ENCODE data around the gene MPPED1.

MPPED1 gene

DNA sequence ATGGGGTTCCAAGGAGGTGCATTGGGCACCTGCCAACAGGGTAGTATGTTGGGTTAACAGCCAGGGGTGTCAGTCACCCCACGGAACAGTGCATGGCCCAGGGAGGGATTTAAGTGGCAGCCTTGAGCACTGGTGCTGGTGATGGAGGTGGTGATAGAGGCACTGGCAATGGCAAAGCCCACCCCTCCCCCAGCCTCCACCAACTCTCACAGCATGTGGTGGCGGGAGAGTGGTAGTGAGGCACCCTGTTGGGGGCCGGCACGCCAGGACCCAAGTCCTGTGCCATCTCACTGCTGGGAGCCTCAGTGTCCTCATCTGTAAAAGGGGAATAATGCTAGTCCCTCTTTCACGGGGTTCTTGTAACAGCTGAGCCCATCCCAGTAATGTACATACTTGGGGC is 81.5 kb downstream of the MPPED1 start:
- H3K9me3 ChIP-seq (ENCODE audit: severe bottlenecking) = no peaks in the 10 kb centered on the region
- H3K36me3 ChIP-seq = no peaks in the 10 kb centered on the region

GRCh38 chr22:43497956-43498855 is 86.4 kb downstream of the MPPED1 start:
- TF ChIP-seq, protein P1, sequence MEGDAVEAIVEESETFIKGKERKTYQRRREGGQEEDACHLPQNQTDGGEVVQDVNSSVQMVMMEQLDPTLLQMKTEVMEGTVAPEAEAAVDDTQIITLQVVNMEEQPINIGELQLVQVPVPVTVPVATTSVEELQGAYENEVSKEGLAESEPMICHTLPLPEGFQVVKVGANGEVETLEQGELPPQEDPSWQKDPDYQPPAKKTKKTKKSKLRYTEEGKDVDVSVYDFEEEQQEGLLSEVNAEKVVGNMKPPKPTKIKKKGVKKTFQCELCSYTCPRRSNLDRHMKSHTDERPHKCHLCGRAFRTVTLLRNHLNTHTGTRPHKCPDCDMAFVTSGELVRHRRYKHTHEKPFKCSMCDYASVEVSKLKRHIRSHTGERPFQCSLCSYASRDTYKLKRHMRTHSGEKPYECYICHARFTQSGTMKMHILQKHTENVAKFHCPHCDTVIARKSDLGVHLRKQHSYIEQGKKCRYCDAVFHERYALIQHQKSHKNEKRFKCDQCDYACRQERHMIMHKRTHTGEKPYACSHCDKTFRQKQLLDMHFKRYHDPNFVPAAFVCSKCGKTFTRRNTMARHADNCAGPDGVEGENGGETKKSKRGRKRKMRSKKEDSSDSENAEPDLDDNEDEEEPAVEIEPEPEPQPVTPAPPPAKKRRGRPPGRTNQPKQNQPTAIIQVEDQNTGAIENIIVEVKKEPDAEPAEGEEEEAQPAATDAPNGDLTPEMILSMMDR (IDR thresholded peaks at IDR 0.05; ENCODE audit: low read depth, low read length) = no peak
- H3K9me3 ChIP-seq (ENCODE audit: severe bottlenecking) = no peaks in the 10 kb centered on the region
- H3K4me3 ChIP-seq (ENCODE audit: low read depth, low read length) = no peak overlapping the region
- H3K36me3 ChIP-seq = no peaks in the 10 kb centered on the region
- H3K27ac ChIP-seq = no peak overlapping the region
- DNase-seq = no peak
- H3K27me3 ChIP-seq (ENCODE audit: insufficient read depth, low read depth, severe bottlenecking) = no peaks in the 10 kb centered on the region

More for the DNA sequence above, 81.5 kb downstream of the MPPED1 start:
- TF ChIP-seq, protein P1 (IDR thresholded peaks at IDR 0.05; ENCODE audit: low read depth, low read length) = no peak
- Histone ChIP-seq H3K27ac (no peak overlapping the region), H3K27me3 (ENCODE audit: insufficient read depth, low read depth, severe bottlenecking) (no peaks in the 10 kb centered on the region), H3K4me3 (ENCODE audit: low read depth, low read length) (no peak overlapping the region)
- no peak for DNase-seq

- Histone ChIP-seq H3K36me3 (no peaks in the 10 kb centered on the region; the same call in 1 of the 2 replicates), H3K4me3 (ENCODE audit: low read depth, low read length) (no peak overlapping the region), H3K27ac (no peak overlapping the region), H3K27me3 (ENCODE audit: insufficient read depth, low read depth, severe bottlenecking) (no peaks in the 10 kb centered on the region), H3K9me3 (ENCODE audit: severe bottlenecking) (no peaks in the 10 kb centered on the region)
- TF ChIP-seq, protein P1 (IDR thresholded peaks at IDR 0.05; ENCODE audit: low read depth, low read length) = no peak
- no peak for DNase-seq
Measured at GRCh38 chr22:43498856-43499253, 87.0 kb downstream of the MPPED1 start.

DNA sequence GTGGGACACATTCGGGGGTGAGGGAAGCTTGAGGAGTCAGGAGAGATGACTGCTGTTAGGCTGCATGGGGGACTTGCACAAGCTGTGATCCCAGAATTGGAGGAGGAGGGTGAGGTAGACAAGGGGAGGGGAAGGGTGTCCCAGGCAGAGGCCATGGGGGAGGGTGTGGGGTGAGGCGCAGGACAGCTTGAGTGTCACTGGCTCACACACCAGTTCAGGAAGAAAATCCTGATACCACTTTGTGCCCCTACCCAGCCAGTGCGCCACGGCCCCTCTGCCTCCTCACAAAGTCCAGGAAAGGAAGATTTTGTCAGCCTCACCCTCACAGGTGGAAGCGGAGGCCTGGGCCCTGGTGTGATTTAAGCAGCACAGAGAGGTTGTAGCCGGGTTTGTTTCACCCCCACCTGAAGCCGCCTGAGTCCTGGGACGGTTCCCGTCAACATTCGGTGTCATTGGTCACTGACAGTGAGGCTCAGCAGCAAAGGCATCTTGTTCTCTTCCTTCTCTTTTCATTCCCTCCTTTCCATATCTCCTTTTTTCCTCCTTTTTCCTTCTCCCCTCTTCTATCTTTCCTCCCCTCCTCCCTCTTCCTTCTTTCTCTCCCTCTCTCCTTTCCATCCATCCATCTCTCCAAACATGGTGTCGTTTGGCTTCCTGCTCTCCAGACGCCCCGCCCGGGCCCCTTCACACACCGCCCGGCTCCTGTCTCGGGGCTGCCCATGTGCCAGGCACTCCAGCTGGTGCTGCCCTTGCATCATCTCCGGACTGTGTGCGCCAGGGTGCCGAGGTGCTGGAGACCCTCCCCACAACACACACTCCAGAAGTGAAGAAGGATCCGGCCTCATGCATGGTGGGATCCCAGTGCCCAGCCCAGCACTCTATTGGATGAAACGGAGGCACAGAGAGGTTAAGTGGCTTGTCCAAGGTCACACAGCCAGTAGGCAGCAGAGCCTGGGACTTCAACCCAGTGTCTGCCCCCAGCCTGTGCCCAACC is 89.3 kb downstream of the MPPED1 start:
- no peaks in the 10 kb centered on the region for H3K9me3 ChIP-seq (ENCODE audit: severe bottlenecking)
- no peak overlapping the region for H3K4me3 ChIP-seq (ENCODE audit: low read depth, low read length)
- H3K27me3 ChIP-seq (ENCODE audit: insufficient read depth, low read depth, severe bottlenecking) = no peaks in the 10 kb centered on the region
- TF ChIP-seq, protein P1 (IDR thresholded peaks at IDR 0.05; ENCODE audit: low read depth, low read length) = no peak
- no peak for DNase-seq
- no peaks in the 10 kb centered on the region; the same call in 1 of the 2 replicates for H3K36me3 ChIP-seq
- H3K27ac ChIP-seq = peak overlapping the region; percentile 61

DNA sequence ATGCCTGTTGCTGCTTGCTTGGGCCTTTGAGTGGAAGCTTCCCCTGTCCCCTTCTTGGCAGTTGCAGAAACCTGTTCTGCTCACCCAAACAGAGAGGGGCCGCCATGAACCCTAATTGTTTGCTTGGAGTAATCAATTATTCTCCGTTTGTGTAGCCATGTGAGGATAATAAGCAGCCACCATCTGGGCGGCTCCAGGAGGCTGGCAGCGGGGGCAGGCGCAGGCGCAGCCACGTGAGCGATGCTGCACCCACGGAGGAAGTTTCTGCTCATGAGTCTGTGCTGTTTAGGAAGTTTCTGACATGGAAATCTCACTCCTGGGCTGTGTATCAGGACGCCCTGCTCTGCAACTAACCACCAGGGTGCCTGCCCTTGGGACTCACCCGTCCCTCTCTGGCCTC is 90.1 kb downstream of the MPPED1 start:
- H3K27ac ChIP-seq = peak overlapping the region; percentile 61
- H3K4me3 ChIP-seq (ENCODE audit: low read depth, low read length) = no peak overlapping the region
- H3K27me3 ChIP-seq (ENCODE audit: insufficient read depth, low read depth, severe bottlenecking) = no peaks in the 10 kb centered on the region
- DNase-seq = no peak
- no peaks in the 10 kb centered on the region; the same call in 1 of the 2 replicates for H3K36me3 ChIP-seq
- no peaks in the 10 kb centered on the region for H3K9me3 ChIP-seq (ENCODE audit: severe bottlenecking)
- TF ChIP-seq, protein P1 (IDR thresholded peaks at IDR 0.05; ENCODE audit: low read depth, low read length) = no peak

All from WERI-Rb-1 (cell line).